ENCODE results near the gene KRTAP10-1.

KRTAP10-1 gene, protein sequence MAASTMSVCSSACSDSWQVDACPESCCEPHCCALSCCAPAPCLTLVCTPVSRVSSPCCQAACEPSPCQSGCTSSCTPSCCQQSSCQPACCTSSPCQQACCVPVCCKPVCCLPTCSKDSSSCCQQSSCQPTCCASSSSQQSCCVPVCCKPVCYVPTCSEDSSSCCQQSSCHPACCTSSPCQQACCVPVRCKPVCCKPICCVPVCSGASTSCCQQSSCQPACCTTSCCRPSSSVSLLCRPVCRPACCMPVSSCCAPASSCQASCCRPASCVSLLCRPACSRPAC

DNA sequence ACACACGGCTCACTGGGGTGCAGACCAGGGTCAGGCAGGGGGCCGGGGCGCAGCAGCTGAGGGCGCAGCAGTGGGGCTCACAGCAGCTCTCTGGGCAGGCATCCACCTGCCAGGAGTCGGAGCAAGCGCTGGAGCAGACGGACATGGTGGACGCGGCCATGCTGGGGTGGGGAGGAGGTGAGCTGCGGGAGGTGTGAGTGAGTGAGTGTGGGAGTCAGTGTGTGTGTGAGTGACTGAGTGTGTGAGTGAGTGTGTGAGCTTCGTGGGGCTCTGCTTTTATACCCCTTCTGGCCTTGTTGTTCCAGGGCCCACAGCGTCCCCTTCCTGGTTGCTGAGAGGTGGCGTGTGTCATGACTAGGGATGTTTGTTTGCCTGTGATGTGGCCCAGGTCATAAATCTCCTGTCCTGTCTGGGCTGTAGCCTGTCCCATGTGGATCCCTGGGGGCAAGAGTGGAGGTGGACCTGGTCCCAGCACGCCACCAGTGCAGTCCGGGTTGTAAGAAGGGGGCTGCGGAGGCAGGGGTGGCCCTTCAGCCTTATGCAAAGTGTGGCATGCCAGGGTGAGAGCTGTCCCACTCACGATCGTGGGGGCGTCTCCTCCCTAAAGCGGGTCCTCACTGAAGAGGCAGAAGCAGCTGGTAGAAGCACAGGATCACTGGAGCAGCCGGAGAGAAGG lies at the start of gene KRTAP10-1:
TSS of gene KRTAP10-1 (minus strand) at position 205 of the 676 bp plus-strand sequence. CDS start at position 160, 45 bp downstream.
- no peaks in the 10 kb centered on the region for H3K9me3 ChIP-seq (ENCODE audit: insufficient read depth, low read length, severe bottlenecking)
- H3K4me1 ChIP-seq (ENCODE audit: insufficient read depth, low read length): no peaks in the 10 kb centered on the region
- no peaks in the 10 kb centered on the region for H3K36me3 ChIP-seq (ENCODE audit: insufficient read depth, low read length)
- H3K27ac ChIP-seq (ENCODE audit: low read length): no peak within 1 kb of the TSS
- DNase-seq (no peak), ATAC-seq (ENCODE audit: insufficient read depth, low read depth) (no peak)
- TF ChIP-seq, protein P1, sequence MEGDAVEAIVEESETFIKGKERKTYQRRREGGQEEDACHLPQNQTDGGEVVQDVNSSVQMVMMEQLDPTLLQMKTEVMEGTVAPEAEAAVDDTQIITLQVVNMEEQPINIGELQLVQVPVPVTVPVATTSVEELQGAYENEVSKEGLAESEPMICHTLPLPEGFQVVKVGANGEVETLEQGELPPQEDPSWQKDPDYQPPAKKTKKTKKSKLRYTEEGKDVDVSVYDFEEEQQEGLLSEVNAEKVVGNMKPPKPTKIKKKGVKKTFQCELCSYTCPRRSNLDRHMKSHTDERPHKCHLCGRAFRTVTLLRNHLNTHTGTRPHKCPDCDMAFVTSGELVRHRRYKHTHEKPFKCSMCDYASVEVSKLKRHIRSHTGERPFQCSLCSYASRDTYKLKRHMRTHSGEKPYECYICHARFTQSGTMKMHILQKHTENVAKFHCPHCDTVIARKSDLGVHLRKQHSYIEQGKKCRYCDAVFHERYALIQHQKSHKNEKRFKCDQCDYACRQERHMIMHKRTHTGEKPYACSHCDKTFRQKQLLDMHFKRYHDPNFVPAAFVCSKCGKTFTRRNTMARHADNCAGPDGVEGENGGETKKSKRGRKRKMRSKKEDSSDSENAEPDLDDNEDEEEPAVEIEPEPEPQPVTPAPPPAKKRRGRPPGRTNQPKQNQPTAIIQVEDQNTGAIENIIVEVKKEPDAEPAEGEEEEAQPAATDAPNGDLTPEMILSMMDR (IDR thresholded peaks at IDR 0.05; ENCODE audit: borderline replicate concordance, extremely low read depth, low read length, poor library complexity, severe bottlenecking): no peak
- no peak for TF ChIP-seq EZH2 (IDR thresholded peaks at IDR 0.05; ENCODE audit: borderline replicate concordance, low read depth, low read length, severe bottlenecking)
- H3K4me2 ChIP-seq (ENCODE audit: insufficient read depth, low read length): no peak within 1 kb of the TSS
- no peak within 1 kb of the TSS for H2AFZ ChIP-seq (ENCODE audit: low read depth, low read length)
- H3K4me3 ChIP-seq (ENCODE audit: low read depth in 1 of 2, low read length in 2 of 2): no peak within 1 kb of the TSS
- H3K27me3 ChIP-seq (ENCODE audit: insufficient read depth, low read length, poor library complexity): peaks cover 2% of the 10 kb centered on the region
- no peak within 1 kb of the TSS for H3K9ac ChIP-seq (ENCODE audit: low read depth, low read length)
- H3K79me2 ChIP-seq (ENCODE audit: insufficient read depth, low read length): no peaks in the 10 kb centered on the region
- H4K20me1 ChIP-seq (ENCODE audit: insufficient read depth, low read length): no peaks in the 10 kb centered on the region

DNA sequence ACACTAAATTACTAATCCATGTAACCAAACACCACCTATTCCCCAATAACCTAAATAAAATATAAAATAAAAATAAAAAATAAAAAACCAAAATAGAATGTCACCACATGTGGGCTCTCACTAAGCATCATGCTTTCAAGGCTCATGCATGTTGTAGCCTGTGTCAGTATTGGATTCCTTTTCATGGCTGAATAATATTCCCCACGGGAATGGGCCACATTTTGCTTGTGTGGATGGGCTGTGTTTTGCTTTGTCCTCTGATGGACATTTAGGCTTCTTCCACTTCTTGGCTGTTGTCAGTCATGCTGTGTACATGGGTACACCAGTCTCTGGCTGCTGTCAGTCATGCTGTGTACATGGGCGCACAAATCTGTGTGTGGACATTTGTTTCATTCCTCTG lies 49.1 kb upstream of the KRTAP10-1 start:
- H2AFZ ChIP-seq (ENCODE audit: low read depth, low read length): no peak overlapping the region
- H3K27me3 ChIP-seq (ENCODE audit: insufficient read depth, low read length, poor library complexity): peaks cover 7% of the 10 kb centered on the region
- no peak overlapping the region for H3K27ac ChIP-seq (ENCODE audit: low read length)
- H3K79me2 ChIP-seq (ENCODE audit: insufficient read depth, low read length): no peaks in the 10 kb centered on the region
- TF ChIP-seq, protein P1 (IDR thresholded peaks at IDR 0.05; ENCODE audit: borderline replicate concordance, extremely low read depth, low read length, poor library complexity, severe bottlenecking): no peak
- TF ChIP-seq EZH2 (IDR thresholded peaks at IDR 0.05; ENCODE audit: borderline replicate concordance, low read depth, low read length, severe bottlenecking): no peak
- H3K4me3 ChIP-seq (ENCODE audit: low read depth in 1 of 2, low read length in 2 of 2): no peak overlapping the region
- H3K4me2 ChIP-seq (ENCODE audit: insufficient read depth, low read length): no peak overlapping the region
- DNase-seq: no peak
- no peaks in the 10 kb centered on the region for H3K36me3 ChIP-seq (ENCODE audit: insufficient read depth, low read length)
- H3K4me1 ChIP-seq (ENCODE audit: insufficient read depth, low read length): no peaks in the 10 kb centered on the region
- ATAC-seq (ENCODE audit: insufficient read depth, low read depth): no peak
- H3K9ac ChIP-seq (ENCODE audit: low read depth, low read length): no peak overlapping the region
- H4K20me1 ChIP-seq (ENCODE audit: insufficient read depth, low read length): no peaks in the 10 kb centered on the region
- H3K9me3 ChIP-seq (ENCODE audit: insufficient read depth, low read length, severe bottlenecking): no peaks in the 10 kb centered on the region

DNA sequence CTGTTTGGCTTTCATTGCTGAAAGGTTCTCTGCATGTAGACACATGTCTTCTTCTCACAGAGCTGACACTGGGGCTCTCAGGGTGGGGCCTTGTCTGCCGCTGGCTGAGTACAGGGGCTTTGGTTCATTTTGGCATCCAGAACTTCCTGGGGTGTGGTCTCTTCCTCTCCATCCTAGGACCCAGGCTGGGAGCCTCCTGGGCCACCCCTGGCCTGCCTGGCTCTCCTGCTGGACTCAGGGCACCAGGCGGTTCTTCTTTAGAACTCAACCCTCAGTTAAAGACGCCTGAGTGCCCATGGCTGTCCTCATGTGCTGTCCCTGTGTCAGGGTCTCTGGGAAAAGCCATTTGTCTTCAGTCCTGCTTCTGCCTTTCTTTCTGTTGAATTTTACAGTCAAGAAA lies 45.9 kb upstream of the KRTAP10-1 start:
- ATAC-seq (ENCODE audit: insufficient read depth, low read depth) (no peak), DNase-seq (no peak)
- no peak overlapping the region for H2AFZ ChIP-seq (ENCODE audit: low read depth, low read length)
- H3K9me3 ChIP-seq (ENCODE audit: insufficient read depth, low read length, severe bottlenecking): peaks cover 8% of the 10 kb centered on the region
- no peak overlapping the region for H3K4me3 ChIP-seq (ENCODE audit: low read depth in 1 of 2, low read length in 2 of 2)
- H3K4me1 ChIP-seq (ENCODE audit: insufficient read depth, low read length): no peaks in the 10 kb centered on the region
- peaks cover 7% of the 10 kb centered on the region for H3K27me3 ChIP-seq (ENCODE audit: insufficient read depth, low read length, poor library complexity)
- H3K9ac ChIP-seq (ENCODE audit: low read depth, low read length): no peak overlapping the region
- H3K27ac ChIP-seq (ENCODE audit: low read length): no peak overlapping the region
- no peaks in the 10 kb centered on the region for H4K20me1 ChIP-seq (ENCODE audit: insufficient read depth, low read length)
- no peak overlapping the region for H3K4me2 ChIP-seq (ENCODE audit: insufficient read depth, low read length)
- H3K36me3 ChIP-seq (ENCODE audit: insufficient read depth, low read length): no peaks in the 10 kb centered on the region
- TF ChIP-seq EZH2 (IDR thresholded peaks at IDR 0.05; ENCODE audit: borderline replicate concordance, low read depth, low read length, severe bottlenecking): no peak
- no peaks in the 10 kb centered on the region for H3K79me2 ChIP-seq (ENCODE audit: insufficient read depth, low read length)

DNA sequence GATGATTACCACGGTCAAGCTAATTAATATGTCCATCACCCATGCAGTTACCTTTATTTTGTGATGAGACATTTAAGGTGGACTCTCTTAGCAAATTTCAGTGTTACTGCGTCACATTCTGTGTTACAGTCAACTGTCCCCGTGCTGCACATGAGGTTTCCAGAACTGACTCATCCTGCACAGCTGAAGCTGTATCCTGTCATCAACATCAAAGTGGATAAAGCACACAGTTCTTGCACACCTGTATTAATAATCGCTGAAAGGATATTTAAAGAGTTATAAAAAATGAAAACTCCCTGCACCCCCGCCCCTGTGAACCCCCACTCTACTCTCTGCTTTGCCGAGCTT lies 43.8 kb upstream of the KRTAP10-1 start:
- Histone ChIP-seq H4K20me1 (ENCODE audit: insufficient read depth, low read length) (no peaks in the 10 kb centered on the region), H3K36me3 (ENCODE audit: insufficient read depth, low read length) (no peaks in the 10 kb centered on the region), H3K9ac (ENCODE audit: low read depth, low read length) (no peak overlapping the region), H3K9me3 (ENCODE audit: insufficient read depth, low read length, severe bottlenecking) (peaks cover 9% of the 10 kb centered on the region), H3K79me2 (ENCODE audit: insufficient read depth, low read length) (no peaks in the 10 kb centered on the region), H3K27me3 (ENCODE audit: insufficient read depth, low read length, poor library complexity) (peaks cover 7% of the 10 kb centered on the region), H2AFZ (ENCODE audit: low read depth, low read length) (no peak overlapping the region), H3K4me3 (ENCODE audit: low read depth in 1 of 2, low read length in 2 of 2) (no peak overlapping the region), H3K27ac (ENCODE audit: low read length) (no peak overlapping the region), H3K4me1 (ENCODE audit: insufficient read depth, low read length) (no peaks in the 10 kb centered on the region), H3K4me2 (ENCODE audit: insufficient read depth, low read length) (no peak overlapping the region)
- TF ChIP-seq EZH2 (IDR thresholded peaks at IDR 0.05; ENCODE audit: borderline replicate concordance, low read depth, low read length, severe bottlenecking): no peak
- TF ChIP-seq, protein P1 (IDR thresholded peaks at IDR 0.05; ENCODE audit: borderline replicate concordance, extremely low read depth, low read length, poor library complexity, severe bottlenecking): no peak
- ATAC-seq (ENCODE audit: insufficient read depth, low read depth): no peak
- no peak for DNase-seq

Data from DND-41 (cell line).